BE2C (cell line): ENCODE measurements around the gene RAB28.

Experiments used
- DNase-seq: peaks from one replicate; pipeline ENCODE4 v3.0.0-alpha.2; 2020
- H3K27me3 ChIP-seq: fragments of 250-450 bp; sonication (Bioruptor Pico); 2 replicates; pipeline ENCODE4 v1.5.1; 2020; ENCODE audit warnings: mild to moderate bottlenecking
- H3K36me3 ChIP-seq: fragments of 250-450 bp; sonication (Bioruptor Pico); 2 replicates; pipeline ENCODE4 v1.5.1; 2020; ENCODE audit warnings: mild to moderate bottlenecking
- H3K4me1 ChIP-seq: fragments of 250-450 bp; sonication (Bioruptor Pico); 2 replicates; pipeline ENCODE4 v1.5.1; 2020
- H3K4me3 ChIP-seq: 2 replicates; pipeline ENCODE4 v1.5.1; 2011; ENCODE audit warnings: low read depth, low read length
- H3K9me3 ChIP-seq: fragments of 250-450 bp; sonication (Bioruptor Pico); 2 replicates; pipeline ENCODE4 v1.5.1; 2020
- TF ChIP-seq, protein P1 (sequence below): IDR thresholded peaks from 2 replicates; pipeline ENCODE4 v1.5.1; 2012; ENCODE audit warnings: mild to moderate bottlenecking, low read depth, low read length

RAB28 gene

DNA sequence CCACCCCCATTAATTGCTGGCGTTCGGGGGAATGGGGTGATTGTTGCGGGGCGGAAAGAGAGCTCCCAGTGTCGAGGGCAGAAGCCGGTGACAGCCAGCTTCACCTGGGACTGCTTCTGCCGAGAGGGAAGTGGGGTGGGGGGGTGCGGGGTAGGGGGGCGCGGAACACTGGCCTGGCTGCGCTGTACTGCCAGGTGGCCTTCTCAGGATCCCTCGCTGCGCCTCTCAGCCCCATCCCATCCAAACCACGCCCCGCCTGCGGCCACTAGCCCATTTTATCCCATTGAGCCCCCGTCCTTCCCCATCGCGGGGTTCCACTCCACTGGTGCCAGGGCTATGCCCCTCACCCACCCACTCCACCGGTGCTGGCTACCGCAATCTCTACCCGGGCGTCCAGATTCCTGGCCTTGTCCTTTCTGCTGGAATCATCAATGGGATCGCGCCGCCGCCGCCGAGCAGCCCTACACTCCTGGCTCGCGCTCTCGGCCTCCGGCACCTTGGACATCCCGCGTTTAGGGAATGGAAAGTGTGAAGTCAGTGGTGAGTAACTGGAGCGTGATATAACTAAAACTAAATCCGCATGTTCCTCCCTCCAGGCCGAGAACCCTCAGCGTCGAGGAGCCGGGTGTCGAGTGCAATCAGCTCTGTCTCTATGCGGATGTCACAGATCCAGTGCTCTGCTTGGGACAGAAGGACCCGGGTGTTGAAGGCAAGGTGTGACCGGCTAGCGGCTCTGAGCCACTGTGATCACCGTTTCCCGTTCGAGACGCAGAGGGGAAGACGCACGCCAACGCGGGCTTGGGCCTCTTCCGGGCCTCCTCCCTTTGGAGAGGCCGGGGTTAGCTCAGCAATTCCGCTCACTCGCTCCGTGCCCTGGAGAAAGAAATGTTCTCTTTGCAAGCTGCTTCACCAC, 39.7 kb upstream of the RAB28 start:
- Histone ChIP-seq H3K4me3 (no peak overlapping the region), H3K4me1 (no peaks in the 10 kb centered on the region), H3K36me3 (no peaks in the 10 kb centered on the region), H3K9me3 (no peaks in the 10 kb centered on the region), H3K27me3 (peaks cover 94% of the 10 kb centered on the region)
- TF ChIP-seq, protein P1, sequence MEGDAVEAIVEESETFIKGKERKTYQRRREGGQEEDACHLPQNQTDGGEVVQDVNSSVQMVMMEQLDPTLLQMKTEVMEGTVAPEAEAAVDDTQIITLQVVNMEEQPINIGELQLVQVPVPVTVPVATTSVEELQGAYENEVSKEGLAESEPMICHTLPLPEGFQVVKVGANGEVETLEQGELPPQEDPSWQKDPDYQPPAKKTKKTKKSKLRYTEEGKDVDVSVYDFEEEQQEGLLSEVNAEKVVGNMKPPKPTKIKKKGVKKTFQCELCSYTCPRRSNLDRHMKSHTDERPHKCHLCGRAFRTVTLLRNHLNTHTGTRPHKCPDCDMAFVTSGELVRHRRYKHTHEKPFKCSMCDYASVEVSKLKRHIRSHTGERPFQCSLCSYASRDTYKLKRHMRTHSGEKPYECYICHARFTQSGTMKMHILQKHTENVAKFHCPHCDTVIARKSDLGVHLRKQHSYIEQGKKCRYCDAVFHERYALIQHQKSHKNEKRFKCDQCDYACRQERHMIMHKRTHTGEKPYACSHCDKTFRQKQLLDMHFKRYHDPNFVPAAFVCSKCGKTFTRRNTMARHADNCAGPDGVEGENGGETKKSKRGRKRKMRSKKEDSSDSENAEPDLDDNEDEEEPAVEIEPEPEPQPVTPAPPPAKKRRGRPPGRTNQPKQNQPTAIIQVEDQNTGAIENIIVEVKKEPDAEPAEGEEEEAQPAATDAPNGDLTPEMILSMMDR = no peak
- no peak for DNase-seq

DNA sequence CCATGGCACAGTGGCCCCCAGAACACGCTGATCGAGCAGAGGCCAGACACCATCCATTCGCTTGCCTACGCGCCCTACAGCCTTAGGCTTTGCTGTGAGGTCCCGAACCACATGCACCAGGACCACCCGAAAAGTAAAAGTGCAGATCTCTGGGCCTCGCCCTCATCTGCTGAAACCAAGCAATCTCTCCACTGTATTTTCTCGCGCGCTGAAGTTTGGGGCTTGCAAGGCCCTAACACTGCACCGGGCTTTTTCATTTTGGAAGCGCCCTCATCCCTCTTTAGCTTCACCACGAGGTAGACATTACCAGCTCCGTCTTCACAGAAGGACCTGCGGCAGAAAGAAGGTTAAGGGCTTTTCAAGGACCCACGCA, 39.0 kb upstream of the RAB28 start:
- no peak for DNase-seq
- no peaks in the 10 kb centered on the region for H3K9me3 ChIP-seq
- peaks cover 94% of the 10 kb centered on the region for H3K27me3 ChIP-seq
- no peaks in the 10 kb centered on the region for H3K4me1 ChIP-seq
- TF ChIP-seq, protein P1 = no peak
- no peak overlapping the region for H3K4me3 ChIP-seq
- no peaks in the 10 kb centered on the region for H3K36me3 ChIP-seq

DNA sequence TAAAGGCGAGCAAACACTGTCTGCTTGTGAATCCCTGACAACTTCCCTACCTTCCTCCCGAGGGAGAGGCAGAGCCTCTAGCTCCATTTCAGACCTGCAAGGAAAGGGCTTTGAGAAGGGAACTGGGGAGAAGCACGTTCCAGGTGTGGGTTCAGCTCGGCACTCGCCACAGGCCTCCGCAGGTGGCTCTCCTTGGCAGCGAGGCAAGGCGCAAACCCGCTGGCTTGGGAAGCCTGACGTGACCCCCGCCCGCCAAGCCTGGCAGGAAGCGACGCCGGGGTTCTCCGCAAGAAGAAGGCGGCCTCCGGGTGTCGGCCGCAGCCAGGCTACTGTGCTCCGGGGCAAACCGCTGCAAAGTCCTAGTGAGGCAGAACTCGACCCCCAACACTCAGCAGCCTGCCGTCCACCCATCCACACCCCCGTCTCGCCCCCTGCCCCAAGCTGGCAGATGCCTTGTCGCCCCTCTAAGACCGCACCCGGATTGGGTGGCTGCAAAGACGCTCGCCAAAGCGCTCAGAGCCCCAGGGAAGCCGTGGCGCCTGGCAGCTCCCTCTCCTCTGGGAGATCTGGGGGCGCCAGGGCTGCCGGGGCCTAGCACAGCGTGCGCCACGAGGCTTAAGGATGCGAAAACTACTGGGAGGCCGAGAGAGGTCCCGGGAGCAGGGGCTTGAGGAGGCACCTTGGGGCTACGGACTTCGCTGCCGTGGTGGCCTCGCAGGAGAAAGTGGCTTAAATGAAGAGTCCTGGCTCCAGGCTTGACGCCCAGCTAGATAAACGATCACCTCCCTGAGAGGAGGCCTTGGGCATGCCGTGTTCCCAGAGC, 38.4 kb upstream of the RAB28 start:
- DNase-seq = no peak
- Histone ChIP-seq H3K9me3 (no peaks in the 10 kb centered on the region), H3K36me3 (no peaks in the 10 kb centered on the region), H3K4me3 (no peak overlapping the region), H3K4me1 (no peaks in the 10 kb centered on the region), H3K27me3 (peaks cover 95% of the 10 kb centered on the region)
- TF ChIP-seq, protein P1 = no peak

DNA sequence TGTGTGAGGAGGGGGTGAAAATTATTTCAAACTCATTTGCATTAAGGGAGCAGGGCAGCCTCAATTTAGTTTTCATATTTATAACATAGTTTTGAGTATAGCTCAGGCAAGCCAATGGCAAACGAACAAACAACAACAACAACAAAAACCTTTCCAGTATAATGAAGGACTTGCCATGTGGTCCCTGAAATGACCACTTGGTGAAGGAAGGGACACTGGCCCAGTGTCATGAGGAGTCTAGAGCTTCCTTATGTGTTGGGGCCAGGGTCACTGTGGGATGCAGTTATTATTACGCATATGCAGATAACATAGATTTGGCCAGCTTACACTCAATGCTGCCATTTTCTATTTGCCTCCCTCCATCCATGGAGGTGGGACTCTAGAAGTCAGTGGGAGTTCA, 36.9 kb upstream of the RAB28 start:
- TF ChIP-seq, protein P1 = no peak
- no peaks in the 10 kb centered on the region for H3K9me3 ChIP-seq
- H3K36me3 ChIP-seq = no peaks in the 10 kb centered on the region
- no peak overlapping the region for H3K4me3 ChIP-seq
- H3K4me1 ChIP-seq = no peaks in the 10 kb centered on the region
- no peak for DNase-seq
- H3K27me3 ChIP-seq = peaks cover 93% of the 10 kb centered on the region

DNA sequence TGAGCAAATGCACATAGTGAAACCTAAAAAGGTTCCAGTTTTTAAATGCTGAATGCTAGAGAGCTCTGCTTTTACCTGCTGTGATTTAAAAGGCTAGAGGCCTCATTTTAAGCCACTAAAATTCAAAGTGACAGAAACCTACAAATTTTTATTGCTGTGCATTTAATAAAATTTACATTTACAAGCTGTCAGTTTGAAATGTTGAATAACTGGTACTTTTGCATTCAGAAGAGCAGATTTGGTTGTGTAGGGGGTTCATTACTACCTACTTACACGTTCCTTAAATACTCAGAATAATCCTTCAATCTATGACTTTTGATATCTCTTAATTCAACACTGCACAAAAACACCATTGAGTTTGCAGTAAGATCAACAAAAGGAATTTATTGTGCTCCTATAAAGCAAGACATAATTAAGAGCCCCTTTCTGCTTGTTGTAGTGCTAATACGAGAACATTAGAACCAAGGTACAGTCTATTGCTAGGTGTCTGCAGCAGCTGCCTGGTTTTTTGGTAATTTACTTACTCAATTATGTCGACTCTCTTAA, 32.2 kb upstream of the RAB28 start:
- TF ChIP-seq, protein P1 = no peak
- Histone ChIP-seq H3K4me3 (no peak overlapping the region), H3K4me1 (no peaks in the 10 kb centered on the region), H3K9me3 (no peaks in the 10 kb centered on the region), H3K27me3 (peaks cover 72% of the 10 kb centered on the region), H3K36me3 (no peaks in the 10 kb centered on the region)
- DNase-seq = no peak
